K562 (cell line): Measurements from ENCODE around the gene UBXN6. TPM values are rescaled to one million over a fixed set of nuclear protein-coding genes. Genes with fewer than 3 reads are reported as not detected.

Source experiments
- BRCA1 ChIP-seq, 2 experiments: fragments of 450-650 bp in 1 of 2; sonication (generic) in 1 of 2; formaldehyde crosslinking in 1 of 2; IDR thresholded peaks; 2 replicates each; pipeline versions ENCODE4 v1.5.0 to v1.6.1; 2017 to 2020; ENCODE audit warnings: mild to moderate bottlenecking in 1 of 2, missing genetic modification reagents in 1 of 2
- CCNT2 ChIP-seq: IDR thresholded peaks from 2 replicates; pipeline ENCODE4 v1.6.1; 2011; ENCODE audit warnings: borderline replicate concordance, low read depth, mild to moderate bottlenecking, moderate library complexity, mixed read lengths, low read length; ENCODE audit not compliant: insufficient read length; ENCODE audit errors: extremely low read depth
- DLX4 ChIP-seq: fragments of 250-450 bp; sonication (Bioruptor Pico); IDR thresholded peaks from 2 replicates; pipeline ENCODE4 v1.6.1; 2021; ENCODE audit warnings: mild to moderate bottlenecking
- HNRNPH1 ChIP-seq: fragments of 200-400 bp; formaldehyde crosslinking; optimal IDR thresholded peaks from 2 replicates; pipeline ENCODE3; 2017; ENCODE audit warnings: low read depth, mild to moderate bottlenecking, low read length, moderate library complexity
- KLF16 ChIP-seq: IDR thresholded peaks from 2 replicates; pipeline ENCODE4 v1.6.1; 2016; ENCODE audit warnings: antibody characterized with exemption
- MBD1 ChIP-seq: fragments of 250-450 bp; sonication (Bioruptor Pico); IDR thresholded peaks from 2 replicates; pipeline ENCODE4 v1.8.0; 2022; ENCODE audit warnings: inconsistent platforms
- MTA1 ChIP-seq: fragments of 450-650 bp; IDR thresholded peaks from 2 replicates; pipeline ENCODE4 v1.6.1; 2017; ENCODE audit warnings: borderline replicate concordance
- MYNN ChIP-seq, 2 experiments: sonication (generic); formaldehyde crosslinking in 1 of 2; IDR thresholded peaks; 2 replicates each; pipeline versions ENCODE4 v1.5.0 to v1.6.1; 2016 to 2020; ENCODE audit warnings: antibody characterized with exemption in 1 of 2, missing genetic modification reagents in 1 of 2
- NR3C1 ChIP-seq: sonication (generic); formaldehyde crosslinking; IDR thresholded peaks from 2 replicates; pipeline ENCODE4 v1.8.1; 2022; ENCODE audit warnings: missing genetic modification reagents
- RERE ChIP-seq: sonication (generic); formaldehyde crosslinking; IDR thresholded peaks from 2 replicates; pipeline ENCODE4 v1.8.0; 2023; ENCODE audit warnings: missing genetic modification reagents, mild to moderate bottlenecking, borderline replicate concordance
- SETDB1 ChIP-seq: IDR thresholded peaks from one replicate; pipeline ENCODE4 v1.6.1; 2012; ENCODE audit warnings: low read length, control low read depth, inconsistent platforms
- ZBTB1 ChIP-seq: sonication (generic); formaldehyde crosslinking; IDR thresholded peaks from 2 replicates; pipeline ENCODE4 v1.8.1; 2023; ENCODE audit warnings: missing genetic modification reagents, low read depth, mild to moderate bottlenecking, borderline replicate concordance
- polyA plus RNA-seq, 8 experiments: library from polyadenylated mRNA; depleted of rRNA in 4 of 8; stranded (reverse) in 5 of 8; unstranded in 3 of 8; fragments of >200 nt; fragmentation: Nextera tagmentation in 2 of 8; fragmentation: Illumina TruSeq in 1 of 8; extraction: Ambion mirVana in 2 of 8; extraction: Trizol in 1 of 8; gene quantifications; 2 replicates each; pipeline versions ENCODE4 v1.2.1 to v1.2.3, GENCODE V29; 2011 to 2014; ENCODE audit warnings: inconsistent platforms in 1 of 8, missing spikeins in 1 of 8
- total RNA-seq, 7 experiments: library from RNA; depleted of rRNA in 6 of 7; stranded (reverse); fragments of >200 nt in 6 of 7; fragmentation: Illumina TruSeq in 2 of 7; extraction: Trizol in 2 of 7; gene quantifications; 2 replicates each; pipeline versions ENCODE4 v1.2.1 to v1.2.3, GENCODE V29; 2011 to 2021; ENCODE audit warnings: low replicate concordance in 1 of 7

Gene UBXN6
- total and polyA plus RNA-seq, 9 of the 15 experiments (the other 6 are each of a cell fraction or from before 2014, with no cell fraction given), result 0.48 to 90.2 (median 29.5) TPM

GRCh38 chr19:4454747-4455718 is 2.6 kb downstream of the UBXN6 start (continued):
- no peak for TF ChIP-seq RERE (CRISPR knock-in tag)
- no peak for TF ChIP-seq BRCA1 (IDR thresholded peaks at IDR 0.05)
- no peak for TF ChIP-seq BRCA1 (CRISPR knock-in tag; IDR thresholded peaks at IDR 0.05)
- TF ChIP-seq SETDB1, result no peak
- TF ChIP-seq HNRNPH1, result no peak
- TF ChIP-seq MTA1, result no peak
- TF ChIP-seq NR3C1 (CRISPR knock-in tag), result no peak
- no peak for TF ChIP-seq ZBTB1 (CRISPR knock-in tag)
- TF ChIP-seq CCNT2, result no peak
- TF ChIP-seq KLF16, result no peak
- TF ChIP-seq DLX4 (CRISPR knock-in tag), result no peak
- TF ChIP-seq MBD1 (CRISPR knock-in tag), result no peak
- TF ChIP-seq MYNN (IDR thresholded peaks at IDR 0.05), result peak; percentile 69; the same call in 1 of the 2 replicates
- TF ChIP-seq MYNN (CRISPR knock-in tag; IDR thresholded peaks at IDR 0.05), result no peak
